GM18873 (cell line): ENCODE data around the gene PDE10A.
"Not testable (repeated sequence)": the region's sequence is repeated elsewhere in the genome, so short reads cannot be mapped to it uniquely, and the experiment has no call there.

Source experiments
- ATAC-seq: cut with Tn5 transposase; IDR thresholded peaks from one replicate; pipeline ENCODE4 v1.9.1; 2021; ENCODE audit warnings: mild to moderate bottlenecking, moderate library complexity, moderate number of reproducible peaks; ENCODE audit not compliant: unreplicated experiment, low FRiP score

The PDE10A gene

DNA sequence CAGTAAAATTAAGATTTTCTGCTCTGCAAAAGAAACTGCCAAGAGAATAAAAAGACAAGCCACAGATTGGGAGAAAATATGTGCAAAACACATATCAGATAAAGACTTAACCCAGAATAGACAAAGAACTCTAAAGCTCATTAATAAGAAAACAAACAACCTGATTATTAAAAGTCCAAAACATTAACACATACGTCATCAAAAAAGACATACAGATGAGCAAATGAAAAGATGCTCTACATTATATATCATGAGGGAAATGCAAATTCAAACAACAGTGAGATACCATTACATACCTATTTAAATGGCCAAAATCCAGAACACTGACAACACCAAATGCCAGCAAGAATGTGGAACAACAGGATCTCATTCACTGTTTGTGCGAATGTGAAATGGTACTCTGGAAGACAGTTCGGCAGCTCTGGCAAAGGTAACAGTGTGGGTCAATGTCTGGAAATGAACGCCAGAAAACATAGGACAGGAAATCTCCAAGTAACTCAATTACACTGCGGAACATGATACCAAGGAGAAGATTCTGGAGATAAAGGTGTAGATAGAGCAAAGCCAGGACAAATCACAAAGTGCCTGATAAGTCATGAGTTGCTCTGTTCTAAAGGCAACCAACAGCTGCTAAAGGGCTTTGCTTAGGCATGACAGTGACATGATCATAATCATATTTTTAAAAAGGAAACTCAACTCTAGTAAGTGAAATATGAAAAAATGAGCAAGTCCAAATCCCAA is 96.8 kb downstream of the PDE10A start:
- no peak for ATAC-seq

GRCh38 chr6:165562421-165563090 is 100.5 kb downstream of the PDE10A start:
- ATAC-seq, result no peak

DNA sequence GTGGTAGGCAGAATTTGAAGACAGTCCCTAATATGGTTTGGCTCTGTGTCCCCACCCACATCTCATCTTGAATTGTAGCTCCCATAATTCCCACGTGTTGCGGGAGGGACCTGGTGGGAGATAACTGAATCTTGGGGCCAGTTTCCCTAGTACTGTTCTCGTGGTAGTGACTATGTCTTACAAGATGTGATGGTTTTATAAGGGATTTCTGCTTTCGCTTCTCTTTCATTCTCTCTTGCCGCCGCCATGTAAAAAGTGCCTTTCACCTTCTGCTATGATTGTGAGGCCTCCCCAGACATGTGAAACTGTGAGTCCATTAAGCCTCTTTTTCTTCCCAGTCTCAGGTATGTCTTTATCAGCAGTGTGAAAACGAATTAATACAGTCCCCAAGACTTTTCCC is 103.4 kb downstream of the PDE10A start:
- ATAC-seq, result no peak

GRCh38 chr6:165558097-165558496 is 104.9 kb downstream of the PDE10A start:
- ATAC-seq, result not testable (repeated sequence)

- no peak for ATAC-seq
Observed at GRCh38 chr6:165557674-165558073, 105.4 kb downstream of the PDE10A start.

GRCh38 chr6:165556116-165556843 is 106.8 kb downstream of the PDE10A start:
- ATAC-seq, result no peak

GRCh38 chr6:165554644-165555043 is 108.4 kb downstream of the PDE10A start:
- not testable (repeated sequence) for ATAC-seq

DNA sequence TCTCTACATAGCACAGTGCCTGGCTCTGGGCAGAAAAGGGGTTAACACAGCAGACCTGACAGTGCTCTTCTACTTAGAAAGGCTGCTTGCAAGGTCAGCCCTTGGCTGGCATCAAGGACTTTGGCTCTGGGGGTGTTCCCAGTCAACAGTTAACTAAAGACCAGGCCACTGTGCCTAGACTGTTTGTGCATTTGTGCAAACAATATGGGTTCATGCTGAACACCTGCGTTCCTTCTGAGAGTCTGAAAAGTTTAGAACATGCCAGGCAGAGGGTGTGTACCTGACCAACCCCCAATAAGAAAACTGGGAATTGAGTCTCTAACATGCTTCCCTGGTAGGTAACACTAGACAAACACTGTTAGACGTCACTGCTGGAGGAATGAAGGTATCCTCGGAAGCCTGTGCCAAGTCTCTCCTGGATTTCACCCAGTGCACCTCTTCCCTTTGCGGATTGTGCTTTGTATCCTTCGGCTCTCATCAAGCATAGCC is 110.7 kb downstream of the PDE10A start:
- no peak for ATAC-seq

DNA sequence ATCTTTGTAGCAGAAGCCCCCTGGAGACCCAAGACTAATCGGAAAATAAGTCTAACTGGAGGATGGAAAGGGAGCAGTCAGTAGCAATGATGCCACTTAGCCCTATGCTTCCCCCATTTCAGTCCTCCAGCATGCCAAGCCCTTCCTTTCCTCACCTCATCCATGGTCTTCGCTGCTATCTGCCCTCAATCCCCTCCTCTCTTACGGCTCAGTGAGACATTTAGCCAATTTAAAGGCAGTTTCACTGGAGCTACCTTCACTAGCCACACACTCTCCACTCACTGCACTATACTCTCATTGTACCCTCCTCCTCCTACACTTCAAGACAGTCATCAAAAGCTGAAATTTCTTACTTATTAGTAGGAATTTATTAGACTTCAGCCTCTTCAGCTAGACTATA is 111.2 kb downstream of the PDE10A start:
- ATAC-seq, result no peak

GRCh38 chr6:165548450-165548849 is 114.6 kb downstream of the PDE10A start:
- ATAC-seq, result no peak

- no peak for ATAC-seq
Observed at GRCh38 chr6:165545806-165546205, 117.2 kb downstream of the PDE10A start.

GRCh38 chr6:165543781-165544180 is 119.3 kb downstream of the PDE10A start:
- ATAC-seq, result no peak

DNA sequence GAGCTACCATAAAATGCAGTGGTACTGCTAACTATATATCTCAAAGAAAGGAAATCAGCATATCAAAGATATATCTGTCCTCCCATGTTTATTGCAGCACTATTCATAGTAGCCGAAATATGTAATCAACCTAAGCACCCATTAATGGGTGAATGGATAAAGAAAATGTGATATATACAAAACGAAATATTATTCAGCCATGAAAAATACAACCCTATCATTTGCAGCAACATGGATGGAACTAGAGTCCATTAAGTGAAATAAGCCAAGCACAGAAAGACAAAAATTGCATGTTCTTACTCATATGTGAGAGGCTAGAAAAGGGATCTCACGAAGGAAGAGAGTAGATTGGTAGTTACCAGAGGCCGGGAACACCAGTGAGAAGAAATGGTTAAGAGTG is 126.1 kb downstream of the PDE10A start:
- no peak for ATAC-seq

- no peak for ATAC-seq
Observed at GRCh38 chr6:165519316-165519715, 143.7 kb downstream of the PDE10A start.

DNA sequence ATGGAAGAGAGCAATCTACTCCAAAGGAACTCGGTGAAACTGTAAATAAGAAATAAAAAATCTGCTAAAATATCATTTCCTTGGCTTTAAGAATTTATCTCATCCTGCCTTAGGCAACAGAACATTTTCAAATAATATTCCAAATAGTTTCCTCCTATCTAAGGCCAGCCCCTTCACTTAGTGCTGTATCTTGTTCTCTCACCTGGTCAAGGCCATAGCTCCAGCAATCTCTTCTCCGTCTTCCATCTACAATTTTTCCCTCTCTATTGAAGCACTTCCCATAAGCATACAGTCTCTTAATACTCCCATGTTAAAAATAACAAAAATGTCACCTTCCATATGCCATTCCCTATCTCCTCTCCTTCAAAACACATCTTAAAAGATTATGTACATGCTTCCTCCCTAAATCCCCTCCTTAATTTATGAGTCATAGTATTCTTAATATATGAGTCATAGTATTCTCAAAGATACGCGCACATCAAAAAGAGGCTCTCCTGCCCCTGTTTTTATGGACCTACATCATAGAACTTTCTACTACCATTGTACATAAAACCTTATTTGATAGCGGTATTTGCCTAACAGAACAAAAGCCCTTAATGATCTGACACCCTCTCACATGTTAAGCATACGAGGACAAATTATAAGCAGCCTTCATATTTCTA is 146.9 kb downstream of the PDE10A start:
- no peak for ATAC-seq

DNA sequence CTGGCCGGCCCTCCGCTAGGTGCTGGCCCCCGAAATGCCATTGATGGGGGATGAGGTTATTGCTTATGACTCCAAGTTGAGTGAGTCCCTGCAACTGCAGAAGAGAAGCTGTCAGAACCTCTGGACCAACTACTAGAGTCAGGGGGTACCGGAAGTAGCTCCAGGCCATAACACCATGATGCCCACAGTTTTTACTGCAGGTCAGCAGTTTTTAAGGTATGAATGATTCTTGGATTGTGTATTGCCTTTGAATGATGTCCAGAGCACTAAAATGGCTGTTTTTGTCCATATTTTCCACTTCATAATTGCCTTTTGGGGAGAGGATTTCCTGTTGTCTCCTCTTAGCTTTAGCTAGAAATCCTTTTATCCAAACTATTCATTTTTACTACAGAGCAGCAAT is 148.4 kb downstream of the PDE10A start:
- ATAC-seq, result no peak

DNA sequence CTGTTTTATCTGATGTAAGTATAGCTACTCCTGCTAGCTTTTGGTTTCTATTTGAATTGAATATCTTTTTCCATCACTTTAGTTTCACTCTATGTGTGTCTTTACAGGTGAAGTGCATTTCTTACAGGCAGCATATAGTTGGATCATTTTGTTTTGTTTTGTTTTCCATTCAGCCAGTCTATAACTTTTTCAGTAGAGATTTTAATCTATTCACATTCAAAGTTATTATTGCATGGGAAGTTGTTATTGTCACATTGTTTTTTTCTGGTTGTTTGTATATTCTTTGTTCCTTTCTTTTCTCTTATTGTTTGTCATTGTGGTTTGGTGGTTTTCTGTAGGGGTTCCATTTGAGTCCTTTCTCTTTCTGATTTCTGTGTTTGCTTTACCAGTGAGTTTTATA is 151.2 kb downstream of the PDE10A start:
- no peak for ATAC-seq

DNA sequence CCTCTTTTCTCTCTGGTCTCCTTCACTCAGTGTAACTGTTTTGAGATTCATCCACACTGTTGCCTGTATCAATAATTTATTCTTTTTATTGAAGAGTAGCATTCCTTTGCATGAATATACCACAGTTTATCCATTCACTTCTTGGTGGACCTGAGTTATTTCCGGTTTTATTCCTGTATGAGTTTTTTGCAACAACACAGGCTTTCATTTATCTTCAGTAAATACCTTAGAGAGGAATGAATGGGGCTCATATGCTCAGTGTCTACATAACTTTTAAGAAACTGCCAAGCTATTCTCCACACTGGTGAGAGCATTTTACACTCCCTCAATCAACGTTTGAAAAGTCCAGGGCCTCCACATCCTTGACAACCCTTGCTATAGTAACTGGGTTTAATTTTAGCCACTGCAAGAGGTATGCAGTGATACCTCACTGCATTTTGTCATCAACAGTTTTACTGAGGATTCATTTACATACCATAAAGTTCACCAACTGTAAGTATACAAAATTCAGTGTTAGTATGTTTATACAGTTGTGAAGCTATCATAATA is 154.6 kb downstream of the PDE10A start:
- ATAC-seq, result no peak

DNA sequence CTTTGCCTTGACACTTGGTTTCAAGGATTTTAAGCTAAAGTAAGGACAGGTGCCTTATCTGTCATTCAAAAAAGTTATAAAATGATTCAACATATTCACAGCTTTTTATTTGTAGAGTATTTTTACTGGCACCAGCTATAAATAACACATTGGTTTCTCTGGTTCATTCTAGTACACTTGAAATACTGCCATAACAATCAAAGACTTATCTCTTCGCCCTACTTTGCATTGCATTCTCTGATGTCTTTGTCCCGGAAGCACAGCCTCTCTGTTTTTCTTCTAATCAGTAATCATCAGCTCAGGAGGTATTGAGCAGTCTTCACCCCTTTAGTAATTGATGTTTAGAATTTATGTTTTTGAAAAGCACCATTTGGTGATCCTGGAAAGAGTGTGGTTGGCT is 156.4 kb downstream of the PDE10A start:
- no peak for ATAC-seq

- ATAC-seq, result not testable (repeated sequence)
Observed at GRCh38 chr6:165500214-165500907, 162.7 kb downstream of the PDE10A start.
